ENCODE data around the gene SDHA.

The SDHA gene

DNA sequence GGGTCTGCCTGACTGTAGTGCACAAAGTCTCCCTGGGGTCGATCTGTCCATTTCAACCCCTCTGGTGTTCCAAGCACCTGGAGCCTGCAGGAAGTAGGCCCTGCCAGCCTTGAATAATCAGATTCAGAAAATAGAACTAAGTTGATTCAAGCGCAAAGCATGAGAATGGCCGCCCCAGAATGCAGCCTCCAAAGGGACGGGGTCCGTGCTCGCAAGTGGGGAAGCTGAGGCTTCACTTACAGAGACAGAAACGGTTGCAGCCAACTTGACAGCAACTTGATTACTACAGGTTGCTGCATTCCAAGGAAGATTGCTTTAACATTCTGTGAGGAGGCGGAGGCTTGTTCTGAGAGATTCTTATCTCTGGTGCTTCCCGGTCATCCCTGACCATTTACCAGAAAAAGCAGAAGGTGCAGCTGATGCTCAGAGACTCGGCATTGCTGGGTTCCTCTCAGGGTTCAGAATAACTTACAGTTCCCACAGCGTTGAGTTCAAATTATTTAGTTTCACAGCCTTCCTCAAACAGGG lies 41.8 kb upstream of the SDHA start:
- Histone ChIP-seq H3K4me1 (ENCODE audit: control insufficient read depth, insufficient read depth, low read length) (no peaks in the 10 kb centered on the region), H3K4me3 (ENCODE audit: low read depth, low read length) (no peak overlapping the region), H3K9me3 (ENCODE audit: control insufficient read depth, insufficient read depth, low read length) (no peaks in the 10 kb centered on the region), H3K9ac (ENCODE audit: low read depth, low read length) (no peak overlapping the region), H3K27me3 (ENCODE audit: control insufficient read depth, insufficient read depth, low read length) (no peaks in the 10 kb centered on the region), H3K36me3 (ENCODE audit: control insufficient read depth, insufficient read depth, low read length) (peaks cover 14% of the 10 kb centered on the region)

DNA sequence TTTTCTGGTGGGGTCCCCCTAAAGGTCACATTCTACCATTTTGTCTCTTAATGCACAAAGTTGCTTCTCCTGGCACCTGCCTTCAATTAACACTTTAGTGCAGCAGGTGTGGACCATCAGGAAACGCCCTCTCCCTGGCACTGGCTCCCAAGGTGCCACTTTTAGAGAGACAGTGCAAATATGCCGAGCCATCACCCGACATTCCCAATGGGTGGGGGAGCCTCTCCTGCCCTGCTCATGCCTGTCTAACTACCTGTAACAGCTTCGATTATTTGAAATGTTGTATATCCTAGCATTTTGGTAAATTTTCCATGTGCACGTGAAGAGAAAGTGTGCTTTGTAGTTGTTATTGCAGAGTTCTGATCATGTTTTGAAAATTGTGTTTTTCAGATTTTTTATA lies 40.0 kb upstream of the SDHA start:
- Histone ChIP-seq H3K9ac (ENCODE audit: low read depth, low read length) (no peak overlapping the region), H3K4me3 (ENCODE audit: low read depth, low read length) (no peak overlapping the region), H3K9me3 (ENCODE audit: control insufficient read depth, insufficient read depth, low read length) (no peaks in the 10 kb centered on the region), H3K4me1 (ENCODE audit: control insufficient read depth, insufficient read depth, low read length) (no peaks in the 10 kb centered on the region), H3K27me3 (ENCODE audit: control insufficient read depth, insufficient read depth, low read length) (no peaks in the 10 kb centered on the region), H3K36me3 (ENCODE audit: control insufficient read depth, insufficient read depth, low read length) (peaks cover 9% of the 10 kb centered on the region)

DNA sequence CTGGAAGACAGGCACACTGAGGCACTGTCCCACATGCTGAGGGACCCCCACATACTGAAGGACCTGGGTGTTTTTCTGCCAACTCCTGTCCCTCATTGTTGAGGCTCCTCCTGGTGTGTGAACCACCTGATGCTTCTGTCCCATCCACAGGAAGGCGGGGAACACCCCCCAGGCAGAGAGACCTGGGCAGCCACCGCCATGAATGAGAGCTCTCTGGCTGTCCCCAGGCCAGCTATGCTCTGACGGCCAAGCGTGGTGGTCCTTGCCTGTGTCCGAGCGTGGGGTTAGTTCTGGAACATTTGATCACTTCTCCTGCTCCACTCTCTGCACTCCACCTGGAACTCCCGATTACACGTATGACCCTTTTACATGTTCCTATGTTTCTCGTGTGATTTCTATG lies 38.7 kb upstream of the SDHA start:
- Histone ChIP-seq H3K9ac (ENCODE audit: low read depth, low read length) (no peak overlapping the region), H3K36me3 (ENCODE audit: control insufficient read depth, insufficient read depth, low read length) (peaks cover 2% of the 10 kb centered on the region), H3K4me1 (ENCODE audit: control insufficient read depth, insufficient read depth, low read length) (no peaks in the 10 kb centered on the region), H3K9me3 (ENCODE audit: control insufficient read depth, insufficient read depth, low read length) (no peaks in the 10 kb centered on the region), H3K27me3 (ENCODE audit: control insufficient read depth, insufficient read depth, low read length) (no peaks in the 10 kb centered on the region), H3K4me3 (ENCODE audit: low read depth, low read length) (no peak overlapping the region)

DNA sequence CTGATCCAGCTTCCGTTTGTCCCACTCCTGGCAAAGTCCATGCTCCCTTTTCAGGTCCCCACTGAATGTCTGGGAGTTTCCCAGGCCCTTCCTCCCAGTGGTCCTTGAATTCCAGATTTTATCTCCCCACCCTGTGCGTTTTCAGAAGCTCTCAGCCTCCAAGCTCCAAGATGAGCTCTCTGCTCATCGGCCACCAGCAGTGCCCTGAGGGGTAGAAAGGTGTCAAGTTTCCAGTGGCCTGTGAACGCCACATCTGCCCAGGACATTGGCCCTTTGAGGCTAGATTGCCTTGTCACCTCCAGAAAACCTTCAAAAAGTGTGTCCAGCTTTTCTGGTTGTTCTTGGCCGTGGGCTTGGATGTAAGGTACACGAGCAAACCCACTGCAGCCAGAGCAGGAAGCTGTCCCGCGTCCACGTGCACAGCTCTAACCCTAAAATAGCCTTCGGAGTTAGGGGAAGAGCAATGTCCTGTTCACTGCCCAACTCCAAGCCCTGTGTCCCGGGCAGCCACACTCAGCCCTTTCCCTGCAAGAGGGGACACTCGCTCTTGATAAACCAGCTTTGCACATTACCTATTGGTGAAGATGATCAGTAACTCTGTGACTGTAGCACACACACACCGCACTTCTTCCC lies 37.7 kb upstream of the SDHA start:
- Histone ChIP-seq H3K36me3 (ENCODE audit: control insufficient read depth, insufficient read depth, low read length) (peaks cover 2% of the 10 kb centered on the region), H3K9me3 (ENCODE audit: control insufficient read depth, insufficient read depth, low read length) (no peaks in the 10 kb centered on the region), H3K9ac (ENCODE audit: low read depth, low read length) (no peak overlapping the region), H3K4me3 (ENCODE audit: low read depth, low read length) (no peak overlapping the region), H3K27me3 (ENCODE audit: control insufficient read depth, insufficient read depth, low read length) (no peaks in the 10 kb centered on the region), H3K4me1 (ENCODE audit: control insufficient read depth, insufficient read depth, low read length) (no peaks in the 10 kb centered on the region)

DNA sequence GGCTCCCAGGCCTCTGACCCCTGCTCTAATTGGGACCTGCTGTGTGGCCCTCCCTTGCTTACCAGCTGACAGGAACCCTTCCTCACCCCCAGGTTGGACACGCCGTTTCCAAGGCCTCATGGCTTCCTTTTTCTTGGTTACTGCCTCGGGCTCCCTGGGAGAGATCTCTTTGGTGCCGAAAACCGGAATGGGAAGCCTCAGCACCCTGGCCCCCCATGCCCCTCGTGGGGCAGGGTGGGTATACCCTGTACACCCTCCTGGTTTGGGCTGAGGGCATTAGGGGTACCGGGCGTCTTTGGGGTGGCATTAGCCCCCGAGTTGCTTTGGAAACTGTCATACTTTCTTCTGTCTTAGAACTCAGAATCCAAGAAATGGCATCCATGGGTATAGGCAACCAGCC lies 37.0 kb upstream of the SDHA start:
- H3K27me3 ChIP-seq (ENCODE audit: control insufficient read depth, insufficient read depth, low read length): no peaks in the 10 kb centered on the region
- no peak overlapping the region for H3K4me3 ChIP-seq (ENCODE audit: low read depth, low read length)
- no peak overlapping the region for H3K9ac ChIP-seq (ENCODE audit: low read depth, low read length)
- no peaks in the 10 kb centered on the region for H3K9me3 ChIP-seq (ENCODE audit: control insufficient read depth, insufficient read depth, low read length)
- no peaks in the 10 kb centered on the region for H3K4me1 ChIP-seq (ENCODE audit: control insufficient read depth, insufficient read depth, low read length)
- H3K36me3 ChIP-seq (ENCODE audit: control insufficient read depth, insufficient read depth, low read length): peaks cover 2% of the 10 kb centered on the region

DNA sequence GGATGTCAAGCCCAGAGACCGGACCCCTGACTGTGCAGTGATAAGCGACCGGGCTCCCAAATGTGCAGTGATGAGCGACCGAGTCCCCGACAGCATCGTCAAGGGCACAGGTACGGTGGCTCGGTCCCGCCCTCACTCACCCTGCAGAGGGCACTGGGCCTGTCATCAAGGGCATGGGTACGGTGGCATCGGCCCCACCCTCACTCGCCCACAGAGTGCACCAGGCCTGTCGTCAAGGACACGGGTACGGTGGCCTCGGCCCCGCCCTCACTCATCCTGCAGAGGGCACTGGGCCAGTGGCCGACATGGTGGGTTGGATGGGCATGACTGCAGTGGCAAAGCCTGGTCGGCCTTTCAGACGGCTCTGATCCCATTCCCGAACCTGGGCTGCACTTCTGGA lies 36.6 kb upstream of the SDHA start:
- H3K4me1 ChIP-seq (ENCODE audit: control insufficient read depth, insufficient read depth, low read length): no peaks in the 10 kb centered on the region
- no peaks in the 10 kb centered on the region for H3K9me3 ChIP-seq (ENCODE audit: control insufficient read depth, insufficient read depth, low read length)
- H3K36me3 ChIP-seq (ENCODE audit: control insufficient read depth, insufficient read depth, low read length): peaks cover 2% of the 10 kb centered on the region
- H3K4me3 ChIP-seq (ENCODE audit: low read depth, low read length): no peak overlapping the region
- H3K27me3 ChIP-seq (ENCODE audit: control insufficient read depth, insufficient read depth, low read length): no peaks in the 10 kb centered on the region
- no peak overlapping the region for H3K9ac ChIP-seq (ENCODE audit: low read depth, low read length)

DNA sequence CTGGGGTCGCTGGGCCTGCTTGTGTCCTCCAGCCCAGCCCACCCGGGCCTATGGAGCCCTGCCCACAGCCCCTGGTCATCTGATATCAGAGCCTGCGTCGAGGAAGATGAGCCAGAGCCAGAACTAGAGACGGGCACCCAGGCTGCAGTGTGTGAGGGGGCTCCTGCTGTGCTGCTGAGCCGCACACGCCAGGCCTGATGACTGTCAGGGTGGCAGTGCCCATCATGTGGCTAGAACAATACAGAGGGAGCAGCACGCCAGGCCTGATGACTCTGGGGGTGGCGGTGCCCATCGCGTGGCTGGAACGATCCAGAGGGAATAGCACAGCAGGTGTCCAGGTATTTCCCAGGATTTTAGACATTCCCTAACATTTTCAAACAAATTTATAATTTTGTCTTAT lies 36.0 kb upstream of the SDHA start:
- peaks cover 2% of the 10 kb centered on the region for H3K36me3 ChIP-seq (ENCODE audit: control insufficient read depth, insufficient read depth, low read length)
- no peaks in the 10 kb centered on the region for H3K27me3 ChIP-seq (ENCODE audit: control insufficient read depth, insufficient read depth, low read length)
- no peaks in the 10 kb centered on the region for H3K4me1 ChIP-seq (ENCODE audit: control insufficient read depth, insufficient read depth, low read length)
- no peak overlapping the region for H3K9ac ChIP-seq (ENCODE audit: low read depth, low read length)
- no peak overlapping the region for H3K4me3 ChIP-seq (ENCODE audit: low read depth, low read length)
- no peaks in the 10 kb centered on the region for H3K9me3 ChIP-seq (ENCODE audit: control insufficient read depth, insufficient read depth, low read length)

DNA sequence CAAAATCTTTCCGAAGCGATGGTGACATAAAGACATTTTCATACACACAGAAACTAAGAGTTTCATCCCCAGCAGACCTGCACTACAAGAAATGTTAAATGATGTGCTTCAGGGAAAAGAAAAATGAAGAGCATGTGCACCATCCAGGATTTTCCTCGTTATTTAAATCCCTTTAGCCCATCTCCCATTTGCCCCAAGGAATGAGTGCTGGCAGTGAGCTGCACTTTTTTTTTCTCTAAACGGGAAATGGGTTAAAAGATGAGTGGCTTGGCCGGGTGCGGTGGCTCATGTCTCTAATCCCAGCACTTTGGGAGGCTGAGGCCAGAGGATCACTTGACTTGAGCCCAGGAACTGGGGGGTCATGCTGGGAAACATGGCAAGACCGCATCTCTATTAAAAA lies 33.6 kb upstream of the SDHA start:
- H3K27me3 ChIP-seq (ENCODE audit: control insufficient read depth, insufficient read depth, low read length): no peaks in the 10 kb centered on the region
- no peak overlapping the region for H3K4me3 ChIP-seq (ENCODE audit: low read depth, low read length)
- H3K9me3 ChIP-seq (ENCODE audit: control insufficient read depth, insufficient read depth, low read length): no peaks in the 10 kb centered on the region
- H3K9ac ChIP-seq (ENCODE audit: low read depth, low read length): no peak overlapping the region
- H3K4me1 ChIP-seq (ENCODE audit: control insufficient read depth, insufficient read depth, low read length): peaks cover 3% of the 10 kb centered on the region
- H3K36me3 ChIP-seq (ENCODE audit: control insufficient read depth, insufficient read depth, low read length): peaks cover 5% of the 10 kb centered on the region

DNA sequence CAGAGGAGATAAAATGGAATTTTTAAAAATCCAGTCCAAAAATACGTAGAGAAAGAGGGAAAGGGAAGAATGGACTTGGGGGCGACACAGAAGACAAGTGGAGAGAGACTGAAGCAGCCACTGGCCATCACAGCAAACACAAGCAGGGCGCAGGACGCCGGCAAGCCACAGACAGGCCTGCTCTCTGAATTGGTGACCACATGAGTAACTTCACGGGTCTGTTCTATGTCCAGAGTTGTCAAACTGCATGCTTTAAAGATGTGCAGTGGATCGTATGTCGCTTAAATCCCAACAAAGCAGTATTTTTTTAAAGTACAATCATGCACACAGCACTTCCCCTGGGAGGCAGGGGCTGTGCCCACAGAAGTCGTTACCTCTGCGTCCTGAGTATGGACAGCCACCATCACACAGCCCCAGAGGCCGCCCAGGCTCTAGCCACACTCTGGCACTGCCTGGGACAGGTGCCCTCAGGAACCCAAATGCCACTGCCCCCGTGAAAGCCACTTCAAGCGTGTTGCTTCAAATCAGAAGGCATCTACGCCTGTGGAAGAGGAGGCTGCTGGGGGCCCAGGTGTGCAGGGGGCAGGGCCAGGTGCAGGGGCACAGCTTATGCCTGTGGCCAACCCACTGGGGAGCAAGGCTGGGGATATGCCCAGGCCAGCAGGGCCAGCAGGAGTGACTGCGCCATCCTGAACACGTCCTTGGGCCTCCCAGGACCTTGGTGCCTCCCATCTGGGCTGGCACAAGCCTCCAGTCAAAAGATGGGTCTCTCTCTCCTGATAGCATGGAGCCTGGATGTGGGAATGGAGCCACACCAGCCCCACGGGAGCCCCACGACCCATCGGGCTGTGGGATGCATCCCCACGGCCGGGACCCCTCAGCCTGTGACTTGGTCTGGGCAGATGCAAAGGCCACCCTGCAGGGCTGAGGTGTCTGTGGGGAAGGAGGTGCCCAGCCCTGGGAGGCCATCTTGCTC lies 32.7 kb upstream of the SDHA start:
- Histone ChIP-seq H3K27me3 (ENCODE audit: control insufficient read depth, insufficient read depth, low read length) (no peaks in the 10 kb centered on the region), H3K9ac (ENCODE audit: low read depth, low read length) (no peak overlapping the region), H3K4me1 (ENCODE audit: control insufficient read depth, insufficient read depth, low read length) (peaks cover 3% of the 10 kb centered on the region), H3K4me3 (ENCODE audit: low read depth, low read length) (no peak overlapping the region), H3K36me3 (ENCODE audit: control insufficient read depth, insufficient read depth, low read length) (peaks cover 5% of the 10 kb centered on the region), H3K9me3 (ENCODE audit: control insufficient read depth, insufficient read depth, low read length) (no peaks in the 10 kb centered on the region)

DNA sequence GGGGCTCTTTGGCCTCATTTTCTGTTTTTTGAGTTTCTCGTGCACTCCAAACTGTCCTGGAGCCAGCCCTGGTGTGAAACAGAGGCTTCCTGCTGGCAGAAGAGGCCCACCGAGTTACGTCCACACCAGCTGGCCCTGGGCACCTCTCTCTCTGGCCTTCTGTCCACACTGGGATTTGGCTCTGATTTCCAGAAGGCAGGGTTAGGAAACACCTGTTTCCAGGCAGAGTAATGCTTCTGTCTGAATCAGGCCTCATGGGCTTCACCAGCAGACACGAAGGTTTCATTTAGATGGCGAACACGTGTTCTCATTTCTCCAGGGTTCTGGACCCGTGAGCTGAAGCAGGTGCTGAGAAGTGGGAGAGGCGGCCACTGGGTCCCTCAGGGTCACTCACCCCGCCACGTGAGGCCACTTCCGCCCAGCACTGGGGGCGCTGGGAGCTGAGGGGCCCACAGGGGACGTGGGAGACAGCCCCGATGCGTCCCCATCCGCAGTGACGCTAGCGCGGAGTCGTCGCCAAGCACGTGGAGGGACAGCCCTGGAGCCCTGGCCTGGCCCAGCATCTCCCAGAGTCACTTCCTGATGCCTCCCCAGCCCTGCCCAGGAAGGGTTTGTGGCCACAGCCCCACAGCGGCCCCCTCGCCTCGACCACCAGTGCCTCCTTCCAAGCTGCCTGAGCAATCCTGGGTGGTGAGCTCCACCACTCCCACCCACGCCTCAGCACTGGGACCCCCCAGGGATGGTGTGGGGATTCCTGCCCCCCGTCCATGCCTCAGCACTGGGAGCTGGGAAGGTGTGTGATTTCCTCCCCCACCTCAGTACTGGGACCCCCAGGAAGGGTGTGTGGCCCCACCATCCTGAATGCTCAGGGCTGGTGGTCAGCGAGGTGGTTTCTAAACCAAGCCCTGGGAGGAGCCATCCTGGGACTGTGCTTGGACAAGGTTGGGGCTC lies 31.8 kb upstream of the SDHA start:
- H3K9me3 ChIP-seq (ENCODE audit: control insufficient read depth, insufficient read depth, low read length): no peaks in the 10 kb centered on the region
- no peaks in the 10 kb centered on the region for H3K27me3 ChIP-seq (ENCODE audit: control insufficient read depth, insufficient read depth, low read length)
- peaks cover 5% of the 10 kb centered on the region for H3K36me3 ChIP-seq (ENCODE audit: control insufficient read depth, insufficient read depth, low read length)
- H3K4me3 ChIP-seq (ENCODE audit: low read depth, low read length): no peak overlapping the region
- H3K9ac ChIP-seq (ENCODE audit: low read depth, low read length): no peak overlapping the region
- peaks cover 3% of the 10 kb centered on the region for H3K4me1 ChIP-seq (ENCODE audit: control insufficient read depth, insufficient read depth, low read length)

DNA sequence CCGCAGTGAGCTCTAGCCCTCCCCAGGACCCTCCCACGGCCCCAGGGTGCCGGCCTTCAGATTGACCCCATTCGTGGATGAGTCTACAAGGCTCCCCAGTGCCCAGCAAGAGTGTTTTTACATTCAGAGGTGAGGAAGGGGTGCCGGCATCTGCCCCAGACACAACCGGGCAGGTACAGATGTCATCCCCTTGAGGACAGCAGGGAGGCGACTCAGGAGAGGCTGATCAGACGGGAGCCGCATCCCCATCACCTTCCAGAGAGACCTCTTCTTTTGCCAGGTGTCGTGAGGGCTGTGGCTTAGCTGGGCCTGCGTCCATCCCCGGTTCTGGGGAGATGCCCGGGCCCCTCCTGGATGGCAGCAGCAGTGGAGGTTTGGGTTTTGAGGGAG lies 31.1 kb upstream of the SDHA start:
- Histone ChIP-seq H3K4me1 (ENCODE audit: control insufficient read depth, insufficient read depth, low read length) (peaks cover 3% of the 10 kb centered on the region), H3K36me3 (ENCODE audit: control insufficient read depth, insufficient read depth, low read length) (peaks cover 2% of the 10 kb centered on the region), H3K27me3 (ENCODE audit: control insufficient read depth, insufficient read depth, low read length) (no peaks in the 10 kb centered on the region), H3K9me3 (ENCODE audit: control insufficient read depth, insufficient read depth, low read length) (no peaks in the 10 kb centered on the region), H3K9ac (ENCODE audit: low read depth, low read length) (no peak overlapping the region), H3K4me3 (ENCODE audit: low read depth, low read length) (no peak overlapping the region)
